Subcutaneous adipose tissue (tissue), 4 donors: ENCODE data around the gene LTBP1. TPM values are rescaled to one million over a fixed set of nuclear protein-coding genes. Genes with fewer than 3 reads are reported as not detected.

Source experiments
- total RNA-seq, 4 donors: library from RNA; depleted of rRNA; stranded (reverse); fragments of >200 nt; gene quantifications; one replicate each; pipeline ENCODE4 v1.1.0, GENCODE V29; 2016
- TF ChIP-seq, protein P1 (sequence below): fragments of 450-650 bp; IDR thresholded peaks from one replicate; pipeline ENCODE4 v1.5.1; 2016; ENCODE audit warnings: low read depth, mild to moderate bottlenecking, control low read depth, antibody characterized with exemption, moderate library complexity

The LTBP1 gene
- total RNA-seq, 4 donors from 2014 or later, result 11.0 to 15.5 (median 12.7) TPM

DNA sequence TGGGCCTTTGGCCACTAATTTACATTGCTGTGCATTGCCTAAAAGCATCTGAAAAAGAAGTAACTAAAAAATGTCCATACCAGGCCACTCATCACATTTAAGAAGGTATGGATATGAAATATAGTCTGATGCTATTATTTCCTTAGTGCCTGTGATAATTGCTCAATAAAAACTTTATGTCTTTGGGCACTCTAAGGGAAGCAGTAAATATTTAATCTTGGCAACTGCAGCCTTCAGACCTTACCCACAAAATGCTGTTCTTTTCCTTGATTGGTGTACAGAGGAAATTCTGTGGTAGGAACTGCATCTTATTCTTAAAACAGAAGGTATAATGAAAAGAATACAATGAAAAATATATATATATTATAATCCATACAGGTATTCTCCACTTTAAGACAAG lies 403.9 kb downstream of the LTBP1 start:
- TF ChIP-seq, protein P1, sequence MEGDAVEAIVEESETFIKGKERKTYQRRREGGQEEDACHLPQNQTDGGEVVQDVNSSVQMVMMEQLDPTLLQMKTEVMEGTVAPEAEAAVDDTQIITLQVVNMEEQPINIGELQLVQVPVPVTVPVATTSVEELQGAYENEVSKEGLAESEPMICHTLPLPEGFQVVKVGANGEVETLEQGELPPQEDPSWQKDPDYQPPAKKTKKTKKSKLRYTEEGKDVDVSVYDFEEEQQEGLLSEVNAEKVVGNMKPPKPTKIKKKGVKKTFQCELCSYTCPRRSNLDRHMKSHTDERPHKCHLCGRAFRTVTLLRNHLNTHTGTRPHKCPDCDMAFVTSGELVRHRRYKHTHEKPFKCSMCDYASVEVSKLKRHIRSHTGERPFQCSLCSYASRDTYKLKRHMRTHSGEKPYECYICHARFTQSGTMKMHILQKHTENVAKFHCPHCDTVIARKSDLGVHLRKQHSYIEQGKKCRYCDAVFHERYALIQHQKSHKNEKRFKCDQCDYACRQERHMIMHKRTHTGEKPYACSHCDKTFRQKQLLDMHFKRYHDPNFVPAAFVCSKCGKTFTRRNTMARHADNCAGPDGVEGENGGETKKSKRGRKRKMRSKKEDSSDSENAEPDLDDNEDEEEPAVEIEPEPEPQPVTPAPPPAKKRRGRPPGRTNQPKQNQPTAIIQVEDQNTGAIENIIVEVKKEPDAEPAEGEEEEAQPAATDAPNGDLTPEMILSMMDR, result no peak

DNA sequence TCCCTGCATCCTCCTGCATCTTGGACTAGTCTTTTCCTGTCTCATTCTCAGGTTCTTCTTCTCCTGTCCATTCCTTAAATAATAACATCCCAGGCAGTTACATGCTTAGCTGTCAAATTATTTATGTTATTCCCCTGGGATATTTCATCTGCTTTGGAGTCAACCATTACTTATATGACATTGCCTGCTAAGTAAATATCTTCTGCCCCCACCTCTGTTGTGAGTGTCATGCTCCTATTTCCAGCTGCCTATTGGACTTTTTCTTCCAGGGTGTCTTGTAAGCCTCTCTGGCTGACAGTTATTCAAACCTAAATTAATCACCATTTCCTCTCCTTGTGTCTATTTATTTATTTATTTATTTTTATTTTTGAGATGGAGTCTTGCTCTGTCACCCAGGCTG lies 405.0 kb downstream of the LTBP1 start:
- TF ChIP-seq, protein P1, result no peak

DNA sequence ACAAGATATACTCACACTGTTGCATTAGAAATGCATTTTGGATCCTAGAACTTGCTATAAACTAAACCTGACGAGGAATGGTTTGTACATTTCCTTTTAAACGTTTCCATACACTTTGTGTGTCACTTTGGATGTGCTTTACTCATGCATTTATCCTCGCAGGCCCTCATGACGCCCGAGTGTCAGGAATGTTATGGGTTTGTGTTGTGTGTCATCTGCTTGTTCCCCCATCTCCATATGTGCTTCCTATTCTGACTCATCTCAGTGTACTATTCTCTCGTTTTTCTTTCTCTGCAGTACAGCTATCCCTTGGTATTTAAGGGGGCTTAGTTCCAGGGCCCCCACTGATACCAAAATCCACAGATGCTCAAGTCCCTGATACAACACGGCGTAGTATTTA lies 408.2 kb downstream of the LTBP1 start:
- TF ChIP-seq, protein P1, result no peak

DNA sequence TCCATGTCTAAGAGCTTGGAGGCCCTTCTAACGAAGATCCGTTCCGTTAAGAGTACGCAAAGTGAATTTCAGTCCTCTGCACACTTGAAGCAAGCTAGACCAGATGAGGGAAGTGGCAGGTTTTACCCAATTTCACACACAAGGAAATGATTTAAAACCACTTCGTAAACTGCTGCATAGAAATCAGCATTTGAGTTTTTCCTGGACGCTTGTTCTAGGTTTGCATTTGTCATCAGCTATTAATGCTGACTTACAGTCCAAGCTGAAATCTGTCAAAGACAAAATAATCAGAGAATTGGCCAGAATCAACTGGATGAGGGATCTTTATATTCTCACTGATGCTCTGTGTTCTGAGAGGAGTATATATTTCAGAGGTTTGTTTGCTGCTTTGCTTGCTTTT lies 412.1 kb downstream of the LTBP1 start:
- TF ChIP-seq, protein P1, result no peak

DNA sequence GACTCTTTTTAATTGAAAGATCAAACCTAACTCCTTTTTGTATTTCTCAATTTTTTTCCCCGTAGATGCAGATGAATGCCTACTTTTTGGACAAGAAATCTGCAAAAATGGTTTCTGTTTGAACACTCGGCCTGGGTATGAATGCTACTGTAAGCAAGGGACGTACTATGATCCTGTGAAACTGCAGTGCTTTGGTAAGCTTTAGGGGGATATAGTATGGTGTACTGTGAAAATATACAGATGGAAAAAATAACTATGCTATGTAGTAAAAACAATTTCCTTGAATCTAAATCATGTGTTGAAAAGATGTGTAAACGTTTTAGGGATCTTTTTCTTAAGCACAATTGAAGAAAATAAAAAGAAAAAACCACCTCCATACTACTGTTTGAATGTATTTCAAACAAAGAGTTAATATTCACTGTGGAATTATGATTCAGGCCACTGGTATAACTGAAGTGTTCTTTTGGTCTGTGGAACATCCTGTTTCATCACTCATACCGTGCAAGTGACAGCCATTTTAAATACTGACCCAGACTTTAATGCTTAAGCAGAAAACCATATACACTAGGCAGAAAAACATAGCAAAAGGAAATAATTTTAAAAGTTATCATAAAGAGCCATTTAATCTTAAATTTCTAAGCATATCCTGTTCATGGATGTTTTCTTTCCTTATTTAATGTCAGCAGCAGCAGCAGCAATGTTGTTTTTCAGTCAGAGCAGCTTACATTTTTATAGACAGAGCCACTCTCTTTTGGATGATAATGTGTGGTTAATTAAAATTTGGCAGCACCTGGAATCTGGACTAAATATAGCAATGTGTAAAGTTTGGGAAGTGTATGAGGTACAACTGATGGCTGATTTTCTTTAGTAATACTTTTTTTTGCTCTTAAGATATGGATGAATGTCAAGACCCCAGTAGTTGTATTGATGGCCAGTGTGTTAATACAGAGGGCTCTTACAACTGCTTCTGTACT lies 416.9 kb downstream of the LTBP1 start:
- TF ChIP-seq, protein P1, result no peak

DNA sequence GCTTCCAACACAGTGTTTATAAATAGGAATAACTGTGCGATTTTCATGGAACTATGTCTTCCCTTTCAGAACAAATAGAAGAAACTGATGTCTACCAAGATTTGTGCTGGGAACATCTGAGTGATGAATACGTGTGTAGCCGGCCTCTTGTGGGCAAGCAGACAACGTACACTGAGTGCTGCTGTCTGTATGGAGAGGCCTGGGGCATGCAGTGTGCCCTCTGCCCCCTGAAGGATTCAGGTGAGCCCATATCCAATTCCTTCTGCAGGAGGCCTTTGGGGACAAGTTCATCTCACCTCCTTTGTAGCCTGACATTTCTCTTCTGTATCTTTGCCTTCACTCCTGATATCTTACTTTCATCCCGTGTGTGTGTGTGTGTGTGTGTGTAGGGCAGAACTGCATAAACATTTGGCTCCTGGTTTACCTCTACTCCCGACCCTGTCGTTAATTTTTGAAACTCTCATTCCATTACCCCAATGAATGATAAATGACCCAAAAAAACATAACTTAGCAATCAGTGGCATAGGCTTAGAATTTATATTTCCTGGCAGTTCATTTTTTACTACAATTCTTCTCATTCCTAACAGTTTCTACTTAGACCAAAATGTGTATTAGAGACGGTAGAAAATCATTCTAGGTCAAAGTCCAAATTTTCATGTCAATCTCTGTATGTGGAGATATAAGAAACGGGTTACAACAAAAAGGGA lies 418.7 kb downstream of the LTBP1 start:
- TF ChIP-seq, protein P1, result no peak

DNA sequence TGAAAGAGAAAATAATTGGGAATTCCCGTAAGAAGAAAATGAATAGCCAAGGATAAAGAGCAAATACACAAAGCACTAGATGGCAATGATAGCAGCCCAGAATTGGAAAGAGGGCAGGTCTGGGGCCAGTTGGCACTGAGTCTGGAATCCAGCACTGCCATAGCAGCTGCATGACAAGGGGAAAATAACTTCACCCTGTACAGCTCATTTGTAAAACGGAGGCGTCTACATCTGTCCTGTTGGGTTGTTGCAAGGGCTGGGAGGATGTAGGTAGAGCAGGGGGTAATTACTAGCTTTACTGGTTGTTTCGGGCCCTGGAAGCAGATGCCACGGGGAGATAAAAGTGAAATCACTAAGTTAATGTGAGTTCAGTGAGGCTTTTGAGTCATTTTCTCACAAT lies 419.7 kb downstream of the LTBP1 start:
- TF ChIP-seq, protein P1, result no peak
